Measurements from ENCODE around the gene TMEM164. TPM values are rescaled to one million over a fixed set of nuclear protein-coding genes. Genes with fewer than 3 reads are reported as not detected.

The TMEM164 gene
- total and polyA plus RNA-seq, 2 of the 4 experiments (the other 2 are of a cell fraction): 6.3 to 7.1 TPM

GRCh38 chrX:109974906-109975655 lies 27.8 kb upstream of the TMEM164 start:
- no peak overlapping the region for H3K18ac ChIP-seq (ENCODE audit: low read depth, low read length)
- H3K79me1 ChIP-seq (ENCODE audit: low read depth in 1 of 2, low read length in 2 of 2): no peaks in the 10 kb centered on the region
- no peak overlapping the region for H2AK5ac ChIP-seq (ENCODE audit: low read depth, low read length)
- no peaks in the 10 kb centered on the region for H3K36me3 ChIP-seq (ENCODE audit: control insufficient read depth, insufficient read depth, low read length)
- no peak; the same call in 1 of the 2 replicates for ATAC-seq (ENCODE audit: low read depth)
- no peaks in the 10 kb centered on the region for H4K20me1 ChIP-seq (ENCODE audit: insufficient read depth, low read length)
- dilution Hi-C loops (cut with HindIII; ENCODE audit: low sequenced_read_pairs, unreplicated experiment): no loop called here
- no peak overlapping the region for H2AK9ac ChIP-seq (replicated peaks; ENCODE audit: low read depth, low read length, poor library complexity)
- H3K4ac ChIP-seq (ENCODE audit: low read depth, low read length): no peak overlapping the region
- no peak overlapping the region for H2AFZ ChIP-seq (replicated peaks; ENCODE audit: low read length, poor library complexity)
- no peak overlapping the region for H2BK20ac ChIP-seq (ENCODE audit: low read depth, low read length)
- WGBS, 2 experiments (ENCODE audit: extremely low coverage in 2 of 2, insufficient read length in 1 of 2): no CpG with 5 or more reads among the region's 1 CpG
- no peak overlapping the region for H3K23ac ChIP-seq (ENCODE audit: low read depth, low read length)
- no peak overlapping the region for H3K56ac ChIP-seq (ENCODE audit: extremely low read depth, insufficient read depth, low read length)
- no peak overlapping the region for H4K5ac ChIP-seq (ENCODE audit: low read depth, low read length)
- H2BK5ac ChIP-seq (ENCODE audit: low read depth, low read length, poor library complexity, severe bottlenecking): no peak overlapping the region
- no peak overlapping the region for H3K4me3 ChIP-seq (ENCODE audit: insufficient read depth, low read depth, low read length)
- peaks cover 14% of the 10 kb centered on the region for H3K27me3 ChIP-seq (ENCODE audit: control insufficient read depth, insufficient read depth, low read length)
- no peak overlapping the region for H3K9ac ChIP-seq (ENCODE audit: low read depth, low read length)
- H2BK15ac ChIP-seq (ENCODE audit: low read depth, low read length): no peak overlapping the region
- H3K4me2 ChIP-seq (ENCODE audit: low read depth, low read length): no peak overlapping the region
- H2BK120ac ChIP-seq (ENCODE audit: low read depth, low read length): no peak overlapping the region
- no peaks in the 10 kb centered on the region for H3K9me1 ChIP-seq (ENCODE audit: insufficient read depth, low read length)
- H4K8ac ChIP-seq (ENCODE audit: low read depth in 2 of 2, low read length in 2 of 2): no peak overlapping the region
- CTCF ChIA-PET: no interaction called here
- in situ Hi-C loops (cut with MboI; ENCODE audit: low sequenced_read_pairs): no loop called here
- TF ChIP-seq RAD21 (IDR thresholded peaks at IDR 0.05; ENCODE audit: low read length) (no peak), CHD1 (IDR thresholded peaks at IDR 0.05; ENCODE audit: low read depth, low read length) (no peak), MAFK (IDR thresholded peaks at IDR 0.05; ENCODE audit: low read depth, low read length) (no peak), MXI1 (IDR thresholded peaks at IDR 0.05; ENCODE audit: borderline replicate concordance, low read depth, low read length) (no peak), USF2 (IDR thresholded peaks at IDR 0.05; ENCODE audit: low read depth, low read length) (no peak), MAZ (IDR thresholded peaks at IDR 0.05; ENCODE audit: borderline replicate concordance, low read depth, low read length) (no peak), SMC3 (IDR thresholded peaks at IDR 0.05; ENCODE audit: low read depth, low read length) (no peak), FOS (IDR thresholded peaks at IDR 0.05; ENCODE audit: low read depth, low read length) (no peak), POLR2A (IDR thresholded peaks at IDR 0.05; ENCODE audit: low read depth, low read length) (no peak), CTCF (conservative IDR thresholded peaks at IDR 0.05; ENCODE audit: low read depth, low read length) (no peak), RCOR1 (IDR thresholded peaks at IDR 0.05; ENCODE audit: insufficient replicate concordance, low read length) (no peak), BHLHE40 (IDR thresholded peaks at IDR 0.05; ENCODE audit: low read depth, low read length) (no peak), ELK1 (IDR thresholded peaks at IDR 0.05; ENCODE audit: borderline replicate concordance, low read depth, low read length) (no peak), NFE2L2 (IDR thresholded peaks at IDR 0.05; ENCODE audit: low read depth, low read length) (no peak), CEBPB (IDR thresholded peaks at IDR 0.05; ENCODE audit: low read depth, low read length) (no peak), RFX5 (IDR thresholded peaks at IDR 0.05; ENCODE audit: low read depth, low read length) (no peak)
- no peak overlapping the region for H3K14ac ChIP-seq (replicated peaks; ENCODE audit: low read depth, low read length)
- no TSS peak for BruUV-seq (replicated peaks)
- DNase-seq: no peak
- no peaks in the 10 kb centered on the region for H3K9me3 ChIP-seq (ENCODE audit: control insufficient read depth, insufficient read depth, low read length)
- intact Hi-C loops (cut with micrococcal nuclease): no loop called here
- no peaks in the 10 kb centered on the region for H3K4me1 ChIP-seq (ENCODE audit: control insufficient read depth, insufficient read depth, low read length)
- POLR2A ChIA-PET (ENCODE audit: unreplicated experiment): no interaction called here
- H4K91ac ChIP-seq (ENCODE audit: insufficient read depth, low read depth, low read length): no peak overlapping the region
- no peak overlapping the region for H3K27ac ChIP-seq (ENCODE audit: insufficient read depth, low read length)

Data from IMR-90 (cell line).